Psoas muscle (tissue), 8 donors: ENCODE measurements around the gene PRKAR1A. TPM values are rescaled to one million over a fixed set of nuclear protein-coding genes. Genes with fewer than 3 reads are reported as not detected.

Experiments
- ATAC-seq, 4 donors: fragments of 200-7000 bp; cut with Tn5 transposase; one replicate each; pipeline ENCODE4 v1.9.1; 2020; ENCODE audit warnings: moderate library complexity in 3 of 4, mild to moderate bottlenecking in 2 of 4
- DNase-seq, 2 donors: peaks; one replicate each; pipeline ENCODE4 v3.0.0-alpha.2; 2020
- H3K27ac ChIP-seq: fragments of 200-600 bp; one replicate; pipeline ENCODE4 v1.8.0; 2022
- H3K27me3 ChIP-seq, 3 donors: fragments of 200-600 bp in 1 of 3; one replicate each; pipeline versions ENCODE4 v1.6.1 to v1.8.0; 2013 to 2022; ENCODE audit warnings: low read length in 2 of 3, mild to moderate bottlenecking in 2 of 3, moderate library complexity in 1 of 3; ENCODE audit not compliant: insufficient read depth in 3 of 3
- H3K36me3 ChIP-seq, 2 donors: fragments of 200-600 bp in 1 of 2; one replicate each; pipeline versions ENCODE4 v1.6.1 to v1.8.0; 2013 to 2022; ENCODE audit warnings: low read depth in 1 of 2, mild to moderate bottlenecking in 1 of 2, moderate library complexity in 1 of 2; ENCODE audit not compliant: insufficient read depth in 1 of 2
- H3K4me1 ChIP-seq: fragments of 200-600 bp; one replicate; pipeline ENCODE4 v1.8.0; 2022
- H3K4me3 ChIP-seq: fragments of 200-600 bp; one replicate; pipeline ENCODE4 v1.8.0; 2022; ENCODE audit warnings: mild to moderate bottlenecking
- H3K9me3 ChIP-seq: fragments of 200-600 bp; one replicate; pipeline ENCODE4 v1.8.0; 2022
- CTCF ChIP-seq: fragments of 200-600 bp; IDR thresholded peaks from one replicate; pipeline ENCODE4 v1.8.0; 2022; ENCODE audit warnings: antibody characterized with exemption
- WGBS, 3 donors: extraction: QIAGEN DNeasy Blood & Tissue Kit; methylation state at CpG; one replicate each; pipeline versions ENCODE4 v1.1.6 to v1.1.7; 2013; 5-methylcytosine and 5-hydroxymethylcytosine counted together
- intact Hi-C, 2 donors: fragments of 100-400 bp; cut with DNase I; formaldehyde crosslinking; loops; one replicate each; pipeline versions ENCODE4 v1.11.0 to v1.14.2; 2022
- polyA plus RNA-seq, 3 donors: library from polyadenylated mRNA; stranded (reverse); fragments of 200-250 nt; gene quantifications; one replicate each; pipeline ENCODE4 v1.2.3, GENCODE V29; 2013
- total RNA-seq, 4 donors: library from RNA; stranded (reverse); fragmentation: NEBNext Ultra II Directional in 2 of 4; extraction: Animal tissue kit (Norgen Biotek cat#: 25700) in 2 of 4; gene quantifications; one replicate each; pipeline versions ENCODE4 v1.2.1 to v1.2.4, GENCODE V29; 2021 to 2023
- donor health status: healthy with polysubstance abuse.
- donor health status: DM: no; HTN: no; CAD: no; lungs with moderate emphysema.
- donor health status: Bipolar disorder and iron deficiency.
- donor health status: healthy.
- donor health status: DM: yes; HTN: yes; CAD: no.
- donor health status: DM: no; HTN: no; CAD: no.
- donor health status: DM: no; HTN: no; CAD: no.
- donor health status: DM: yes; HTN: yes; CAD: no.

PRKAR1A gene
- total and polyA plus RNA-seq, 7 donors, result 145 to 2,295 (median 386) TPM

- no peaks in the 10 kb centered on the region for H3K9me3 ChIP-seq
- ATAC-seq, result peak; percentile 9 to 15 (median 10)
- 78 to 88% (median 88%) methylated on average over 6 of the region's 6 CpGs for WGBS, 3 donors
- no peak overlapping the region for H3K4me3 ChIP-seq
- TF ChIP-seq CTCF, result no peak
- intact Hi-C loops, result no loop called here
- no peaks in the 10 kb centered on the region for H3K27me3 ChIP-seq
- H3K36me3 ChIP-seq, result peaks cover 2 to 95% of the 10 kb centered on the region in 2 donors
- H3K27ac ChIP-seq, result no peak overlapping the region
- no peak for DNase-seq
- H3K4me1 ChIP-seq, result peaks cover 13% of the 10 kb centered on the region
Measured at GRCh38 chr17:68541816-68542215, 29.6 kb downstream of the PRKAR1A start.

- no peak for DNase-seq
- intact Hi-C loops, result no loop called here
- peak overlapping the region; percentile 7 for H3K27ac ChIP-seq
- no peaks in the 10 kb centered on the region for H3K27me3 ChIP-seq
- 91 to 96% (median 95%) methylated on average over 13 of the region's 13 CpGs for WGBS, 3 donors
- ATAC-seq, result peak in 3 of 4 donors; percentile 1 to 13 (median 2)
- peaks cover 0 to 93% of the 10 kb centered on the region in 2 donors for H3K36me3 ChIP-seq
- H3K4me3 ChIP-seq, result no peak overlapping the region
- peaks cover 9% of the 10 kb centered on the region for H3K4me1 ChIP-seq
- TF ChIP-seq CTCF, result no peak
- H3K9me3 ChIP-seq, result no peaks in the 10 kb centered on the region
Measured at GRCh38 chr17:68542698-68543463, 30.7 kb downstream of the PRKAR1A start.

GRCh38 chr17:68544111-68544915, 32.1 kb downstream of the PRKAR1A start:
- WGBS, 3 donors, result 45 to 51% (median 51%) methylated on average over 12 of the region's 12 CpGs
- no peaks in the 10 kb centered on the region for H3K9me3 ChIP-seq
- H3K27me3 ChIP-seq, result no peaks in the 10 kb centered on the region
- TF ChIP-seq CTCF, result no peak
- H3K4me1 ChIP-seq, result peaks cover 4% of the 10 kb centered on the region
- H3K4me3 ChIP-seq, result no peak overlapping the region
- no peak for DNase-seq
- no peak overlapping the region for H3K27ac ChIP-seq
- ATAC-seq, result peak in 1 of 4 donors; percentile 35
- intact Hi-C loops, result no loop called here
- peaks cover 0 to 84% of the 10 kb centered on the region in 2 donors for H3K36me3 ChIP-seq

- intact Hi-C loops, result no loop called here
- Histone ChIP-seq H3K4me3 (no peak overlapping the region), H3K36me3 (peaks cover 0 to 9% of the 10 kb centered on the region in 2 donors), H3K27ac (no peak overlapping the region), H3K27me3 (no peaks in the 10 kb centered on the region), H3K4me1 (no peaks in the 10 kb centered on the region), H3K9me3 (no peaks in the 10 kb centered on the region)
- ATAC-seq, result no peak
- no peak for TF ChIP-seq CTCF
- no peak for DNase-seq
- 93 to 96% (median 94%) methylated on average over 4 of the region's 4 CpGs for WGBS, 3 donors
Measured at GRCh38 chr17:68556551-68556950, 44.3 kb downstream of the PRKAR1A start.
